SK-MEL-5 (cell line): Measurements from ENCODE around the gene SIPA1L2. TPM values are rescaled to one million over a fixed set of nuclear protein-coding genes. Genes with fewer than 3 reads are reported as not detected.
A peak's percentile ranks its signal among the peaks of the same experiment; 100 is the strongest.

Source experiments
- DNase-seq: peaks from one replicate; pipeline ENCODE4 v3.0.0-alpha.2; 2016; ENCODE audit warnings: low read depth, low spot score
- in situ Hi-C: cut with HindIII; loops from 2 replicates; pipeline ENCODE4 v1.10.0; 2016; ENCODE audit warnings: low sequenced_read_pairs, high pct_unique_total_duplicates, low pct_unique_long_range_greater_than_20kb
- total RNA-seq: library from RNA; depleted of rRNA; stranded (reverse); fragments of >200 nt; shearing (Covaris generic); gene quantifications from 2 replicates; pipeline ENCODE4 v1.2.3, GENCODE V29; 2014

SIPA1L2 gene
- total RNA-seq, 1 experiment from 2014 or later = 9.5 TPM

DNA sequence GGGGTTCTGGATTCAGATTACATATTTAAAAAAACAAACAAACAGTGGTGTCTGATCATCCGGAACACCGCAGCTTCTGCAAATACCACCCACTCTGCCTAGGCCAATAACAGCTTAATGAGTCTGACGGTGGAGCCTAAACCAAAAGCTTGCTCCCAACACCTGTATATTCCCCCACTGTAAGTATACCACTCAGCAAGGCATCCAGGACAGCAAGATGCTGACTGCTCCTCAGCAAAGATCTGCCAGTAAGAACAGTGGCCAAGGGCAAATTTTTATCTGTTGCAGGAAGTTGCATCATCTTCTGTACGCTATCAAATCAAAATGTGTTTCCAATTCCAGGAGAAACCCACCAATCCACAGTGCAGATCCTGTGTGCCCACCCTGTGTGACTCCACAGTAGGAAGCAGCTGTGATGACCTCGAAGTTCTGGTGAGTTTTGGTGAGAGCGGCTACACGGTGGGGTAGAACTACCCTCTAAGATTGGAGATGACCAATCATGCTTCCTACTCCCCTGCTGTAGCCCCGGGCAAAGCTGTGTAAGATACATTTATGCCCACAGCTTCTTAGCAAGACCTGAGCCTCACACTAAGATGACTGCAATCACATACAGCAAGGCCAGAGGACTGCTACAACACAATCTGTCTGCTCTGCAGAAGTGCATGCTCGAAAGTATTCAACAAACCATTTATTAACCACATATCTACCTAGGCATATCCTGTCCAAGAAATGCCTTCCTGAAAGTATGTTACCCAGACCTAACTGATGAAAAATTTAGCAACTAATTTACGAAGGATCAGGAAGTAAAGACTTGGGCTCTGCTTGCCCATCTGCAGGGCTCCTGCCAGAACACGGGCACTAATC lies 30.5 kb downstream of the SIPA1L2 start:
- no peak for DNase-seq
- in situ Hi-C loops = no loop called here

DNA sequence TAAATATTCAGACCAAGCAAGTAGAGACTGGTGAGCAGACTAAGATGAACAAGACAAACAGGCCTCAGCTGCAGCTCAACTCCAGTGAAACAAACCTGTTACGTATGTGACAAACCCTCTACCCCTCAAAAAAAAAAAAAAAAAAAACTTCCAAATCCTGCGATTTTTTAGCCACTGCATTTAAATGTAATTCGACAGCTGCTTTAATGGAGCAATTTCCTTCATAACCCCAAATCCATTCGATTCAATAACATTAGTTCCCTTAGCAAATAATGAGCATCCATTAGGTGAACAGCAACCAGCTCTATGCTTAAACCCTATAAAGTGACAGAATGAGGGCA lies 31.1 kb downstream of the SIPA1L2 start:
- in situ Hi-C loops = no loop called here
- no peak for DNase-seq

DNA sequence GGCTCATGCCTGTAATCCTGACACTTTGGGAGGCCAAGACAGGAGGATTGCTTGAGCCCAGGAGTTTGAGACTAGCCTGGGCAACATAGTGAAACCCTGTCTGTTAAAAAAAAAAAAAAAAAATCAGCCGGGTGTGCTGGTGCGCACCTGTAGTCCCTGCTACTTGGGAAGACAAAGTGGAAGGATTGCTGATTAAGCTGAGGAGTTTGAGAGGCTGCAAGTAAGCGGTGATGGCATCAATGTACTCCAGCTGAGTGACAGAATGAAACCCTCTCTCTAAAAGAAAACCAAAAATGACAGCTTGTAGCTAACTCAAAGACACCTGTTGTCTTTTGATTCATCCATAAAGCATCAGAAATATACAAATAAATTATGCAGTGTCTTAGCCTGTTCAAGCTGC lies 31.8 kb downstream of the SIPA1L2 start:
- in situ Hi-C loops = no loop called here

DNA sequence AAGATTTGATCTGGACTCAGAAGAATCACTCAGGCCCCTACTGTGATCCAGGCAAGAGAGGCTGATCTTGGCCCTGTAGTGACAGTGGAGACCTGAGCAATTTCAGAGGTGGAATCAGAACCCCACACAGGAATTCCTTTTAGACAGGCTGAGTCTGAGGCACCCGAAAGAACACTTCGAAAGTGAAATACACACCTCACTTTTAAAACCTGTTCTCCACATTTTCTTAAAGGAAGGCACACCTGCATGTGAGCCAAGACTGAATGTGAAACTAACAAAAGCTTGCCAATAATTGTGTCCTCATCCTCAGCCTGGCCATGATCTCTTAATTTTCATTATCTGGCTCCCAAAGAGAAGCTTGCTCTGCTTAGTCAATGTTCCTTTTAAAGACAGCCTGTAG lies 32.2 kb downstream of the SIPA1L2 start:
- in situ Hi-C loops = no loop called here
- no peak for DNase-seq

More for the DNA sequence above, 31.8 kb downstream of the SIPA1L2 start:
- no peak for DNase-seq

DNA sequence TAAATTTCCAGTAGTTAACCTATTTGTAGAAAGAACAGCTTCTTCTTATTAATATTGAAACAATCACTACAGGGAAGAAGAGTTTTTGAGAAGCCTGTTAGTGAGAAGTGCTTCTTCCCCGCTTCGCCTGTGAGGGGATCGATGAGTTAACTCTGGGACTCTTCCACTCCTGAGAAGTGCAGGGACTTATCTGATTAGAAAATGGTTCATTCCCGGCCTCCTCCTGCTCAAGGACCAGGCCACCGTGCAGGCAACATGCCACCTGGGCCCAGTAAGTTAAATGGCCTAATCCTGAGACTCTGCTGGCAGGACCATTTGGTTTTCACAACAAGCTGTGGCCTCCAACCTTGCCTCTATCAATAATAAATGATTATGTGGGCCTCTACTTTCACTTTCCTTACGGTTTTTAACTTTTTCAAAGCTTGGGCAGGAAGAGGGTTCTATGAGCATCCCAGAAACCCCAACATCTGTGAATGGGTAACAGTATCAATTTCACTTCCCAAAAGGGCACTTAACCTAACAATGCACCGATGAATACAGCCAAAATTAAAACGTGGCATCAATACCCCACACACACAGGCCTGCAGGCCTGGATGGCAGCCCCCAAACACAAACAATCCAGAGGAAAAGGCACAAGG lies 33.1 kb downstream of the SIPA1L2 start:
- no peak for DNase-seq
- in situ Hi-C loops = no loop called here

DNA sequence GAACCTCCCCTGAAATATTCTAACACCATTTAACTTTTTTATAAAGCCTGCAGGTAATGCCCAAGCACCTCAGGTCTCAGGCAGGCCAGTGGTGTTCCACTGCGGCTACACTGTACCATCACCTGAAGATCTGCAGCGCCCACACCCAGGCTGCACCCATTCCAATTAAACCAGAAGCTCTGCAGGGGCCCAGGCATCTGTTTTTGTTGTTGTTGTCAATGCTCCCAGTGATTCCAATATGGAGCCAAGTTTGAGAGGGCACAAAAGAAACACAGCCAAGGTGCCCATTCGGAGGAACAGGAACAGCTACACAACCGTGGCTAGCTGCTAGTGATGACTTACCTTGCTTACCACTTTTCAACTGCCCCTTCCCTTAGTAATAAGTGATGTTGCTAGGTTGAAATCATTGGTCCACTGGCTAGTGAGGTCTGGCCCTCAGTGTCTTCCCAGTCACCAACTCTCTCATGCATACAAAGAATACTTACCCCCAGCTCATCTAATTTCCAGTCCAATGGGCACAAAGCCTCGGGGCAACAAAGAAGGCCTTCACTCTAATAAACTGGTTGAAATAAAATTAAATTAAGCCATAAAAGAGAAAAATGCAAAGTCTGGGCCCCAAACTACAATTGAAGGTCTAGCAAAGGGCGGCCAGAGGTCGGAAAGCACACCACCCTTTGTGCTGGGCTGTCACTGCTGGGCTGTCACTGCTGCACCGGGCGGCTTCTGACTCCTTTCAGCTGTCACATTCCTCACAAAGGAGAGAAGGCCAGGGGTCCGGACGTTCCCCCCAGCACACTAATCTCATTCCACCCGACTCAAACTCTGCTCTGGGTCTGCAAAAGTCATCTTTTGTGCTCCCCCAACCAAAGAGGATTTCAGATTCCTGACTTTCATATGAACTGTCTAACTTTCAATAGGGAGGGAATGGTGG lies 34.9 kb downstream of the SIPA1L2 start:
- in situ Hi-C loops = no loop called here
- no peak for DNase-seq

DNA sequence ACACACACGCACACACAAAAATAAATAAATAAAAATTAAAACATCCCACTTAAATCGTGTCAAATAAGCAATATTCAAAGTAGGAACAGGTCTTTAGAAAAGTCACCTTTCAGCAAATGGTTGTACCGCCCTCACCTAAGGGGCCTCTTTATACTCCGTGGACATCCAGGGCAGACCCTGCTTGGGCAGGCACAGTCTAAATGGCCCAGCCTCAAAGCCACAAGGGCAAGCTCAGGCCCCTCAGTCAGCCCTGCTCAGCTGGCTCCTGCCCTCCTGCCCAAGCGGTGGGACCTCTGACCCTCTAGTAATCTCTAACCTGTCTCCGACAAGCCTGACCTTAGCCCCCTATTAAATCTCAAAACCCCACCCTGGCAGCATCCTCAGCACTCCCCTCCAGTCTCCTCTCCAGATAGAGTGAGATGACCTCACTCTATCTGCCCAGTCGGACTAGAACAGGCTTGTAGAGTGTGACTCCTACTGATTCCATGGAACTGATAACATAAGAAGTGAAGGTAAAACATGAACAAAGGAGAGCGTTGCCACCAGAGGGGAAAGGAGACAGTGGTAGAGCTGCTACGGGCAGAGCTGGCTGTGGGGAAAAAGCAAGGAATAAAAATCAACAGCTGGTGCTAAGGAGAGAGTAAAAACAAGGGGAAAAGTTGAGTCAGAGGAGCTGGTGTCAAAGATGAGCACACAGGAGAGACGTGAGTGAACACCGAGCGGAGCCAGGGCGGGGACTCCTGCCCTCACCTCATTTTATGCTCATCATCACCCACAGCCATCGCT lies 36.0 kb downstream of the SIPA1L2 start:
- in situ Hi-C loops = no loop called here
- no peak for DNase-seq

DNA sequence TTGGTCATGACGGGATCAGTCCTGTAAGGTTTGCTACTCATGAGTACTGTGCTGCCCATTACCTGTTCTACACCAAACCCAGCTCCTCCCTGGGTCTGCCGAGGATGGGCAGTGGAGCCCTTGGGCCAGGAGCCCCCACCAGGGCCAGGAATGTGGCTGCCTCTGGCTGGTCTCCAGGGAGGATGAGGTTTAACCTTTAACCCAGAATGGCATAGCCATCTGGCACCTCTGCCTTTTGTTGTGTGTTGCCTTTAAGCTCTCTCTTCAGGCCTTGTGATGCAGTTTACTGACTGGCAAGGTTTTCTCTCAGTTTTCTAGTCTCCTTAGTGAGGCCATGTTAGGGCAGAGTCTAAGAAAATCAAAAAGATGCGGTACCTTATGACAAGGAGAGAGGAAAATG lies 38.6 kb downstream of the SIPA1L2 start:
- no peak for DNase-seq
- in situ Hi-C loops = no loop called here

DNA sequence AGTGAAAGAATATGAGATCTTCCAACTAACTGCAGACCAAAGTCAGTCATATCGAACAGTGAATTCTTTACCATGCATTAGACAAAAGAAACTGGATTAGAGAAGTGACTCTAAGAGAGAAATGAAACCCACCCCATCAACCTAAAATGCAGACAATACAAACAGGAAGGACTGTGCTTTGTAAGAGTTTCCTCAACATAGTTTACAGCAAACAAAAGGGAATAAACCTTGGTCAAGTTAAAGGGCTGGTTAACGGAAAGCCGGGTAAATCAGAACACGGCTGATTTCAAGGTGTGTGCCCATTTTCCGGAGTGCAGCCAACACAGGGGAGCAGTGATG lies 39.2 kb downstream of the SIPA1L2 start:
- in situ Hi-C loops = no loop called here
- no peak for DNase-seq

DNA sequence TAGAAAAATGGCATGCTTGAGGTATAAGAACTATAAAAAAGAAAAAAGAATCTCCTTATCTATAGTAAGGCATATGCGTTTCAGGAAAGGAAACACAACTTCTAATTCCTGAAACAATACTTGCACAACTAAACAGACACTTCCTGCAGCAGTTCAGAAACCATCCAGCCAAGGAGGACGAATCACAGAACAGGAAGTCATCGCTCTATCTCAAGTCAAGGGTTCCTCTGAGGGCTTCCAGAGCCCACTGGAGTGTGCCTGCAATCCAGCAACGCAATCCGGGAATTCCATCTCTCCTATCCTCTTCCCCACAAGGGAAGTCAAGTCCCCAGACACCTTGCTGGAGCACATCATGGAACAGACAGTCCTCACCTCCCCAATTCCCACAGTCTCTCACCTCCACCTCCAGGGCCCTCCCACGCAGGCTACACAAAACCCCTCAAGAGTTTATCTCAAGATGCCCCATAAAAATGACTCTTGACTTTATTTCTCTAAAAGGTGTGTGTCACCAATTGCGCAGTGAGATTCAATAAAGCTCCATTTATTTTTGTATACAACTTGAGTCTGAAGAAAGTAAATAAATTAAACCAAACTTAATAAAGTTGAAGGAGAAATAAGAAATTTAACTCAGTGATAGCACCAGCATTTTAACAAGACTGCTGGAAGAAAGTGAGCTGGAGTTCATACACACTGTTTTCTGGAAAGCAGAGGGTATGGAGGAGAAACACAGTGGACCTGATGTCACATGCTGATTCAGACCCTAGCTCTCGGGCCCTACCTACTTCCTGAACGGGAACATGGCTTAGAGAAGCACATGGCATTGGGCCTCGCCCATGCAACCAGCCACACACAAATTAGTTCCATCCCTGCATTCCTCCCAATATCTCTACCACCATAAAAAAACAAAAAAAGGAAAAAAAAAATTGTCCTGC lies 39.9 kb downstream of the SIPA1L2 start:
- no peak for DNase-seq
- in situ Hi-C loops = no loop called here

DNA sequence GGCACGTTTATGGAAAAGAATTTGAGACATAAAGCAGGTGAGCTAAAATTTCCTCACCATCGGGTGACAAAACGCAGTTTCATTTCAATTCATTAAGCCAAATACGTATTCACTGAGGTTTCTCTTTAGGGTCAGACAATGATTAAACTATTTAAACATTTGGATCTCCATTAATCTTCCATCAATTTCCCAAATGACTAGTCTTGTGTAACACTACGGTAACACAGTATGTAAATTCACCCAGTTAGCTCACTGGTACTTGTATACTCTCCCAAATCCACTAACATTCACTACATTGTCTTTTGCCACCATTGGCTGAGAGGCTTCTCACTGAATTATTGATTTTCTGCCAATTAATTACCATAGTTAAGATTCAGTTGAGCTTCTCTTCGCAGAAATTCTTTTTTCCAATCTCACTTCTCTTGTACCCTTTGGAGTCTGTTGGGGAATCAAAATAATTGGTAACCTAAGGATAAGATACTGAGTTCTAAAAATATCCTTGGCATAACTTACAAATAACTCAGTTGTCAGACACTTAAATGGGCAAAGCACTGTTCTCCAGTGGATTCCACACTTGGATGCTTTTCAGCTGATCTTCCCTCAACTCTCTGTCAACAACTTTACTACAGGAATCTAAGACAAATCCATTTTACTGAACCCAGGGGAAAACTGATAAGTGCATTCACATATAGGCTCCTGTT lies 40.7 kb downstream of the SIPA1L2 start:
- DNase-seq = no peak
- in situ Hi-C loops = no loop called here

DNA sequence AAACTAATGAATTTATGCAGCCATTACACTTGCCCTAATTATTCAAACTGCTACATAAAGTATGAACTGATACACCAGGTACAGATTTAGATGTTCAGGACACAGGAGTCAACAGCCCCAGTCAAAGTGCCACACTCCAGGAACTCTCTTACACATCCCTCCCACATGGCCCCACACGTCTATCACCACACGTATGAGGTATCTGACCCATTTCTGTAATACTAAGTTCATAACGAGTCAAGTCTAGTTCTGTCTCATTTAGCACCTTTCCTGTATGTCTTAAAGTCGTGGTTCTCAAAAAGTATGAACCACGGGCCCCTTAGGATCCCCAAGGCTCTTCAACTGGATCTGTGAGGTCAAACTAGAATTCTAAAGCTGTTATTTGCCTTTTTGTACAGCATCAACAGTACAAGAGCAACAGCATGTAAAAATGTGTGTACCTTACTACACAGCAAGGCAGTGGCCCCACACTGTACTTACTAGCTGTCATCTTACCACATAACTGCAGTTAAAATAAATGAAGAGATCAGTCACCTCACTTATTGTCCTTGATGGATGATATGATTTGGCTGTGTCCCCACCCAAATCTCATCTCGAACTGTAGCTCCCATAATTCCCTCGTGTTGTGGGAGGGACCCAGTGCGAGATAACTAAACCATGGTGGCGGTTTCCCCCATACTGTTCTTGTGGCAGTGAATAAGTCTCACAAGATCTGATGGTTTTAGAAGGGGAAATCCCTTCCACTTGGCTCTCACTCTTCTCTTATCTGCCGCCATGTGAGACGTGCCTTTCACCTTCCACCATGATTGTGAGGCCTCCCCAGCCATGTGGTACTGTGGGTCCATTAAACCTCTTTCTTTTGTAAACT lies 42.6 kb downstream of the SIPA1L2 start:
- in situ Hi-C loops = no loop called here
- DNase-seq = no peak

DNA sequence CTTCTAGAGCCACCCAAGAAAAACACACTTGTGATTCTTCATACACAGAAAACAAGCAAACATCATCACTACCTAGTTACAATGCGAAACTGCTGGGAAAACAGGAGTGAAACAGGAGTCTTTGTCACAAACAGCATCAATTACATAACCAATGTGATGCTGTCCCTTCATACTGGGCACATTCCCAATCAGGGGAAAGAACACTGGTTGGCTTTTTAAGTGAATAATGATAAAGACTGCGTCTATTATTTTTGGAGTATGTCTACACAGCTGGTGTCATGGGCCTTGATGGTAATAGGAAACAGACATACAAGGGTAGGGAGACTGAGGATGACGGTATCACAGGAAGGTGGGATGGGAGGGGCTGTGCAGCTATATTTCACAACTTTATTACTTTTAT lies 43.3 kb downstream of the SIPA1L2 start:
- no peak for DNase-seq

DNA sequence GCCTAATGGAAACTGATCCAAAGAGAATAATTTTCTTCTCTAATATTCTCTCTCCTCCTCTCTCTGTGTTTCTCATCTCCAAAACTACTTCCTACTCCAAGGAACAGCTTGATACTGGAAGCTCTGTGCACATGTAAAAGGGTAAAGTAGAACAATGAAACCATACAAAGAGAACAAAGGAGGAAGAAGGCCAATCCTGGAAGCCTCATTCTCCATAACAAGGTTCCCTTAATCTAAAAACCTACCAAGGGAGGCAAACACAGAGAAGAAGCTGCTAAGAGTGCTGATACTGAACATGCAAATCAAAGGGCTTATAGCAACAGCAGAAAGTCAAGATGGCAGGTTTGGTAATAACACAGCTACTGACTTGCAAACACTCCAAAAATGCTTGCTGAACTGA lies 44.4 kb downstream of the SIPA1L2 start:
- in situ Hi-C loops = no loop called here
- peak; percentile 51 for DNase-seq

More for the DNA sequence above, 43.3 kb downstream of the SIPA1L2 start:
- in situ Hi-C loops = no loop called here

DNA sequence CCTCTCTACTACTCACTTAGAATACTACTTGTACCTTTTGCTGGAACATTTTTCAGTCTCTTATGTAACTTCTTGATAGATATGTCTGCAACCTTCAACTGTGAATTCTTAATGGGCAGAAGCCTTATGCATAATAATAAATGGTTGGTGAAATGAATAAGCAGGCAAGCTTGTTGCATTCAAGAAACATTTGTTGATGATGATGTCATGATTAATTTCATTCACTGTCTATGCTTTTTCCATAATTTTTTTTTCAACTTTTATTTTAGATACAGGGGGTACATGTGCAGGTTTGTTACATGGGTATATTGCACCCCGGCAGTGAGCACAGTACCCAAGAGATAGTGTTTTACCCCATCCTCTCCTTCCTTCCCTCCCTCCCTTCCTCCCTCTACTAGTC lies 48.0 kb downstream of the SIPA1L2 start:
- in situ Hi-C loops = no loop called here
- DNase-seq = no peak
